Lower lobe of right lung (tissue), 2 donors: ENCODE data around the gene PLEKHA7. TPM values are rescaled to one million over a fixed set of nuclear protein-coding genes. Genes with fewer than 3 reads are reported as not detected.
A peak's percentile ranks its signal among the peaks of the same experiment; 100 is the strongest.

Experiments
- ATAC-seq, 2 donors: fragments of 200-7000 bp; cut with Tn5 transposase; one replicate each; pipeline ENCODE4 v1.9.1; 2020 to 2022; ENCODE audit warnings: mild to moderate bottlenecking in 2 of 2, moderate library complexity in 2 of 2
- DNase-seq: peaks from one replicate; pipeline ENCODE4 v3.0.0-alpha.2; 2020
- H3K27ac ChIP-seq: fragments of 200-600 bp; one replicate; pipeline ENCODE4 v1.8.0; 2022
- H3K27me3 ChIP-seq: fragments of 200-600 bp; one replicate; pipeline ENCODE4 v1.8.0; 2022; ENCODE audit warnings: low read depth
- H3K36me3 ChIP-seq: fragments of 200-600 bp; one replicate; pipeline ENCODE4 v1.8.0; 2022; ENCODE audit warnings: mild to moderate bottlenecking
- H3K4me1 ChIP-seq: fragments of 200-600 bp; one replicate; pipeline ENCODE4 v1.8.0; 2022
- H3K4me3 ChIP-seq: fragments of 200-600 bp; one replicate; pipeline ENCODE4 v1.8.0; 2022; ENCODE audit warnings: mild to moderate bottlenecking
- H3K9me3 ChIP-seq: fragments of 200-600 bp; one replicate; pipeline ENCODE4 v1.8.0; 2022
- intact Hi-C: fragments of 100-400 bp; cut with DNase I; formaldehyde crosslinking; loops from one replicate; pipeline ENCODE4 v1.11.0; 2022
- total RNA-seq: library from RNA; stranded (reverse); fragmentation: NEBNext Ultra II Directional; extraction: Animal tissue kit (Norgen Biotek cat#: 25700); gene quantifications from one replicate; pipeline ENCODE4 v1.2.1, GENCODE V29; 2021
- TF ChIP-seq, protein P1 (sequence below): fragments of 200-600 bp; IDR thresholded peaks from one replicate; pipeline ENCODE4 v1.8.0; 2022; ENCODE audit warnings: antibody characterized with exemption, mild to moderate bottlenecking
- donor health status: DM: no; HTN: yes; CAD: no; lungs with severe emphysema.

PLEKHA7 gene
- total RNA-seq, 1 donor from 2014 or later: 44.0 TPM

DNA sequence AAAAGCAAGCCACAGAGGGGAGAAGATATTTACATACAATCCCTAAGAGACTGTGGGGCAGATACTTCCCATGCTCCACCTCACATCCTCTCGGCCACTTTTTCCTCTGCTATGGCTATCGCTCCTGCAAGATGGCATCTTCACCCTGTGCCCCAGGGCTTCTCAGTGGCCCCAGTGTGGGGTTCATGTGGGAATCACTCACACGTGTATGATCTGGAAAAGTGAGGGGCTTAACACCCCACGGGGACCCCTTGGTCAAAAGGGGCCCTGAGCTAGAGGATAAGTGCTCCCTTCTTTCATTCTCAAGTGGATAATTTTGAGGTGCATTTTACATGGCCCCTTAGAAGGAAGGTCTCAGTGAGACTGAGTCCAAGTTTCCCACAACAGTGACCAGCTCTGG, 247.1 kb downstream of the PLEKHA7 start:
- Histone ChIP-seq H3K36me3 (no peaks in the 10 kb centered on the region), H3K27me3 (no peaks in the 10 kb centered on the region), H3K9me3 (no peaks in the 10 kb centered on the region), H3K4me3 (no peak overlapping the region), H3K4me1 (no peaks in the 10 kb centered on the region), H3K27ac (no peak overlapping the region)
- TF ChIP-seq, protein P1, sequence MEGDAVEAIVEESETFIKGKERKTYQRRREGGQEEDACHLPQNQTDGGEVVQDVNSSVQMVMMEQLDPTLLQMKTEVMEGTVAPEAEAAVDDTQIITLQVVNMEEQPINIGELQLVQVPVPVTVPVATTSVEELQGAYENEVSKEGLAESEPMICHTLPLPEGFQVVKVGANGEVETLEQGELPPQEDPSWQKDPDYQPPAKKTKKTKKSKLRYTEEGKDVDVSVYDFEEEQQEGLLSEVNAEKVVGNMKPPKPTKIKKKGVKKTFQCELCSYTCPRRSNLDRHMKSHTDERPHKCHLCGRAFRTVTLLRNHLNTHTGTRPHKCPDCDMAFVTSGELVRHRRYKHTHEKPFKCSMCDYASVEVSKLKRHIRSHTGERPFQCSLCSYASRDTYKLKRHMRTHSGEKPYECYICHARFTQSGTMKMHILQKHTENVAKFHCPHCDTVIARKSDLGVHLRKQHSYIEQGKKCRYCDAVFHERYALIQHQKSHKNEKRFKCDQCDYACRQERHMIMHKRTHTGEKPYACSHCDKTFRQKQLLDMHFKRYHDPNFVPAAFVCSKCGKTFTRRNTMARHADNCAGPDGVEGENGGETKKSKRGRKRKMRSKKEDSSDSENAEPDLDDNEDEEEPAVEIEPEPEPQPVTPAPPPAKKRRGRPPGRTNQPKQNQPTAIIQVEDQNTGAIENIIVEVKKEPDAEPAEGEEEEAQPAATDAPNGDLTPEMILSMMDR: no peak
- no peak for DNase-seq
- no peak for ATAC-seq
- intact Hi-C loops: no loop called here

DNA sequence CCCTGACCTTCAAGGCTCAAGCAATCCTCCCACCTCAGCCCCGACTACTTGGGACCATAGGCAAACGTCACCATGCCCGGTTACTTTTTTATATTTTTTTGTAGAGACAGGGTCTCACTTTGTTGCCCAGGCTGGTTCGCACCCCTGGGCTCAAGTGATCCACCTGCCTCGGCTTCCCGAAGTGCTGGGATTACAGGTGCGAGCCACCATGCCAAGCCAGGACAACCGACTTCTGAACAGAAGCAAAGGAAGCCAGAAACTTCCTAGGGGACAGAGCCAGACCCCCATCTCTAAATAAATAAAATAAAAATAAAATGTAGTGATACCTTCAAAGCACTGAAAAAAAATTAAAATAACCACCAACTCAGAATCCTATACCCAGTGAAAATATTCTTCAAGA, 249.3 kb downstream of the PLEKHA7 start:
- Histone ChIP-seq H3K4me3 (no peak overlapping the region), H3K27me3 (no peaks in the 10 kb centered on the region), H3K4me1 (peaks cover 3% of the 10 kb centered on the region), H3K27ac (no peak overlapping the region), H3K9me3 (no peaks in the 10 kb centered on the region), H3K36me3 (no peaks in the 10 kb centered on the region)
- TF ChIP-seq, protein P1: no peak
- ATAC-seq (no peak), DNase-seq (no peak)
- intact Hi-C loops: no loop called here

DNA sequence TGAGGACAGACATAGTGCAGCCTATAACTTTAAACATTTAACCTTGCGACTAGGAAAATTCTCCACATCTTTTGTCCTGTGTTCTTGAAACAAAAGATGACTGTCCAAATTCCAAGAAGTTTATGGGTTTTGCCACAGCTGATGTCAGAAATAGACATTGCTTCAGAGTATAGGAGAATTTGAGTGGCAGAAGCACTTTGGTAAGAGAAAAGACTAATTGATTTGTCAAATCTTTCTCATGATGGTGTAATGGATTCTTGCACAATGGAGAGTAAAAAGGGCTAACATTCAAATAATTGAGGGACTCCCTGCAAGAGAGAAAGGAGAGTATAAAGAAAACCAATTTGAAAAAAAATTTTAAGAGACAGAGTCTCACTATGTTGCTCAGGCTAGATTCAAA, 250.5 kb downstream of the PLEKHA7 start:
- ATAC-seq (no peak), DNase-seq (no peak)
- intact Hi-C loops: no loop called here
- no peaks in the 10 kb centered on the region for H3K27me3 ChIP-seq
- H3K4me3 ChIP-seq: no peak overlapping the region
- TF ChIP-seq, protein P1: no peak
- peaks cover 9% of the 10 kb centered on the region for H3K4me1 ChIP-seq
- no peak overlapping the region for H3K27ac ChIP-seq
- no peaks in the 10 kb centered on the region for H3K9me3 ChIP-seq
- H3K36me3 ChIP-seq: no peaks in the 10 kb centered on the region

DNA sequence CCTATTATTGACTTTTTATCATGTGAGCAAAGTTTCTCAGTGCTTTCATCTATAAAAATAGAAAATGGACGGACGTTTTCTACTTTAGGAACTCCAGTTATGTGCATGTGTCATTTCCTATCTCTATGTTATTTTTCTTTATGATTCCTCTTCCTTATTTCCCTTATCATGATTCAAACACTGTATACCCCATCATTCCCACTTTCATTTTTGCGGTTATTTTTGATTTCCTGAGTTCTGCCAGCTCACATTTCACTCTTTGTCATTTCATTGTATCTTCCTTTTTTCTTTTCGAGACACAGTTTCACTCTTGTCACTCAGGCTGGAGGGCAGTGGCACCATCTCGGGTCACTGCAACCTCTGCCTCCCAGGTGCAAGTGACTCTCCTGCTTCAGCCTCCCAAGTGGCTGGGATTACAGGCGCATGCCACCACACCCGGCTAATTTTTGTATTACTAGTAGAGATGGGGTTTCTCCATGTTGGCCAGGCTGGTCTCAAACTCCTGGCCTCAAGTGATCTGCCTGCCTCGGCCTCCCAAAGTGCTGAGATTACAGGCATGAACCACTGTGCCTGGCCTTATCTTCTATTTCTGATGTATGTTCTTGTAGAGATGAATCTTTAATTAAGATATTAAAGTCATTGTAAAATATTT, 254.2 kb downstream of the PLEKHA7 start:
- Histone ChIP-seq H3K27me3 (no peaks in the 10 kb centered on the region), H3K4me1 (peaks cover 9% of the 10 kb centered on the region), H3K27ac (no peak overlapping the region), H3K9me3 (no peaks in the 10 kb centered on the region), H3K4me3 (no peak overlapping the region), H3K36me3 (peaks cover 32% of the 10 kb centered on the region)
- no peak for DNase-seq
- no peak for ATAC-seq
- TF ChIP-seq, protein P1: no peak
- intact Hi-C loops: no loop called here

DNA sequence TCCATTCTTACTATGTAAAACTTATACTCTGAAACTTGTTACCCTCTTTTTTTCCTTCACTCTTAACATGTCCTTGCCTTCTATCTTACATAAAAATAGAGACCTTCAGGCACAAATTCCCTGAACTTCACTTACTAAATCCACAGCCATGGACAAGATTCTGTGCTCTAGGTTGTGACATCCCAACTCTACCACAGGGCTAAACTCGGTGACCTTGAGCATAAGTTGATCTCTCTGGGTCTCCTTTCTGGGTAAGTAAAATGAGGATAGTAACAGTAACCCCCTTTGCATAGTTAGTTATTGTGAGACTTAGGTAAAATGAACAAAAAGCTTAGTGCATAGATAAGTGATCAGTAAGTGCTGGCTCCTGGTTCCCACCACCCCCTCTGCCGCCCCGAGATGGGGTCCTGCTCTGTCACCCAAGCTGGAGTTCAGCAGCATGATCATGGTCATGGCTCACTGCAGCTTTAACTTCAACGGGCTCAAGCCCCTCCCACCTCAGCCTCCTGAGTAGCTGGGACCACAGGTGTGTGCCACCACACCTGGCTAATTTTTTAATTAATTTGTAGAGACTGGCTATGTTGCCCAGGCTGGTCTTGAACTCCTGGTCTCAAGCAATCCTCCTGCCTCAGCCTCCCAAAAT, 255.7 kb downstream of the PLEKHA7 start:
- Histone ChIP-seq H3K9me3 (no peaks in the 10 kb centered on the region), H3K4me1 (peaks cover 9% of the 10 kb centered on the region), H3K27ac (no peak overlapping the region), H3K36me3 (peaks cover 47% of the 10 kb centered on the region), H3K4me3 (no peak overlapping the region), H3K27me3 (no peaks in the 10 kb centered on the region)
- ATAC-seq (peak in 1 of 2 donors; percentile 23), DNase-seq (no peak)
- TF ChIP-seq, protein P1: no peak
- intact Hi-C loops: no loop called here
